Lower leg skin (tissue), 3 donors: ENCODE results near the gene HOMER3.

Experiments
- POLR2A ChIP-seq, 2 donors: fragments of 450-650 bp; IDR thresholded peaks; one replicate each; pipeline ENCODE4 v1.6.1; 2016 to 2017; ENCODE audit warnings: antibody characterized with exemption in 2 of 2, mild to moderate bottlenecking in 1 of 2, moderate library complexity in 1 of 2
- TF ChIP-seq, protein P1 (sequence below), 3 donors: fragments of 450-650 bp; IDR thresholded peaks; one replicate each; pipeline ENCODE4 v1.5.1; 2016; ENCODE audit warnings: antibody characterized with exemption in 3 of 3, mild to moderate bottlenecking in 3 of 3, moderate library complexity in 2 of 3

- TF ChIP-seq, protein P1, sequence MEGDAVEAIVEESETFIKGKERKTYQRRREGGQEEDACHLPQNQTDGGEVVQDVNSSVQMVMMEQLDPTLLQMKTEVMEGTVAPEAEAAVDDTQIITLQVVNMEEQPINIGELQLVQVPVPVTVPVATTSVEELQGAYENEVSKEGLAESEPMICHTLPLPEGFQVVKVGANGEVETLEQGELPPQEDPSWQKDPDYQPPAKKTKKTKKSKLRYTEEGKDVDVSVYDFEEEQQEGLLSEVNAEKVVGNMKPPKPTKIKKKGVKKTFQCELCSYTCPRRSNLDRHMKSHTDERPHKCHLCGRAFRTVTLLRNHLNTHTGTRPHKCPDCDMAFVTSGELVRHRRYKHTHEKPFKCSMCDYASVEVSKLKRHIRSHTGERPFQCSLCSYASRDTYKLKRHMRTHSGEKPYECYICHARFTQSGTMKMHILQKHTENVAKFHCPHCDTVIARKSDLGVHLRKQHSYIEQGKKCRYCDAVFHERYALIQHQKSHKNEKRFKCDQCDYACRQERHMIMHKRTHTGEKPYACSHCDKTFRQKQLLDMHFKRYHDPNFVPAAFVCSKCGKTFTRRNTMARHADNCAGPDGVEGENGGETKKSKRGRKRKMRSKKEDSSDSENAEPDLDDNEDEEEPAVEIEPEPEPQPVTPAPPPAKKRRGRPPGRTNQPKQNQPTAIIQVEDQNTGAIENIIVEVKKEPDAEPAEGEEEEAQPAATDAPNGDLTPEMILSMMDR (IDR thresholded peaks at IDR 0.05): no peak
- no peak for TF ChIP-seq POLR2A (IDR thresholded peaks at IDR 0.05)
Observed at GRCh38 chr19:18966307-18966706, 25.3 kb upstream of the HOMER3 start.
